Heart right ventricle (tissue), 16 donors: ENCODE results near the gene GYG2. TPM values are rescaled to one million over a fixed set of nuclear protein-coding genes. Genes with fewer than 3 reads are reported as not detected.
"Not testable (repeated sequence)": the region's sequence is repeated elsewhere in the genome, so short reads cannot be mapped to it uniquely, and the experiment has no call there.

Experiments used
- ATAC-seq, 8 donors: fragments of 200-7000 bp; cut with Tn5 transposase; one replicate each; pipeline ENCODE4 v1.9.1; 2020; ENCODE audit warnings: mild to moderate bottlenecking in 8 of 8, moderate library complexity in 8 of 8, moderate number of reproducible peaks in 1 of 8
- DNase-seq, 2 donors: peaks; one replicate each; pipeline ENCODE4 v3.0.0-alpha.2; 2020
- H3K27ac ChIP-seq, 10 donors: fragments of 200-600 bp; sonication (generic) in 2 of 10; one replicate each; pipeline versions ENCODE4 v1.5.0 to v1.8.0; 2020 to 2022; ENCODE audit warnings: mild to moderate bottlenecking in 3 of 10
- H3K27me3 ChIP-seq, 7 donors: fragments of 200-600 bp; one replicate each; pipeline ENCODE4 v1.8.0; 2021 to 2022; ENCODE audit warnings: mild to moderate bottlenecking in 2 of 7
- H3K36me3 ChIP-seq, 9 donors: fragments of 200-600 bp; sonication (generic) in 1 of 9; one replicate each; pipeline versions ENCODE4 v1.5.0 to v1.8.0; 2020 to 2022; ENCODE audit warnings: mild to moderate bottlenecking in 2 of 9
- H3K4me1 ChIP-seq, 9 donors: fragments of 200-600 bp; sonication (generic) in 1 of 9; one replicate each; pipeline versions ENCODE4 v1.5.0 to v1.8.0; 2020 to 2022; ENCODE audit warnings: mild to moderate bottlenecking in 4 of 9
- H3K4me3 ChIP-seq, 10 donors: fragments of 200-600 bp; sonication (generic) in 2 of 10; one replicate each; pipeline versions ENCODE4 v1.5.0 to v1.8.0; 2020 to 2022; ENCODE audit warnings: mild to moderate bottlenecking in 7 of 10, moderate library complexity in 2 of 10
- H3K9me3 ChIP-seq, 11 donors: fragments of 200-600 bp in 10 of 11; sonication (generic) in 2 of 11; one replicate each; pipeline versions ENCODE4 v1.5.0 to v1.8.0; 2013 to 2022; ENCODE audit warnings: mild to moderate bottlenecking in 2 of 11, control low read depth in 1 of 11, moderate library complexity in 1 of 11
- CTCF ChIP-seq, 9 donors: fragments of 200-600 bp; sonication (generic) in 2 of 9; IDR thresholded peaks; one replicate each; pipeline versions ENCODE4 v1.5.0 to v1.8.0; 2021 to 2022; ENCODE audit warnings: antibody characterized with exemption in 9 of 9, mild to moderate bottlenecking in 5 of 9, moderate library complexity in 1 of 9
- WGBS, 2 donors: extraction: QIAGEN DNeasy Blood & Tissue Kit; methylation state at CpG; one replicate each; pipeline ENCODE4 v1.1.7; 2013; ENCODE audit warnings: inconsistent platforms in 1 of 2; 5-methylcytosine and 5-hydroxymethylcytosine counted together
- intact Hi-C, 10 donors: fragments of 100-400 bp; cut with DNase I; formaldehyde crosslinking; loops; one replicate each; pipeline versions ENCODE4 v1.11.1 to v1.14.2; 2022
- polyA plus RNA-seq, 2 donors: library from polyadenylated mRNA; stranded (reverse); fragments of 200-250 nt; gene quantifications; one replicate each; pipeline ENCODE4 v1.2.3, GENCODE V29; 2013
- total RNA-seq, 10 donors: library from RNA; stranded (reverse); fragmentation: NEBNext Ultra II Directional in 3 of 10; extraction: Animal tissue kit (Norgen Biotek cat#: 25700) in 3 of 10; gene quantifications; one replicate each; pipeline versions ENCODE4 v1.2.1 to v1.2.4, GENCODE V29; 2021 to 2023
- donor health status: Arrhythmogenic right ventricular cardiomyopathy.
- donor health status: ischemic (EF 13 %, LVEDD 7.1; RV severe dilation, severe dysfunction).
- donor health status: healthy with polysubstance abuse.
- donor health status: DM: no; HTN: yes; CAD: no.
- donor health status: DM: no; HTN: no; CAD: no.
- donor health status: ischemic (EF 25% LVEDD 6.9; RV normal size, moderate dysfunction).
- donor health status: ischemic (EF 25% LVEDD 5.7; RV mildly dilated, moderate dysfunction).
- donor health status: healthy.
- donor health status: DM: yes; HTN: yes; CAD: no.
- donor health status: Ischemic cardiomyopathy.
- donor health status: ischemic (EF 35%, LVEDD 5.7; RV mildly dilated, moderate dysfunction).
- donor health status: nonischemic (EF 11% LVEDD 7.7; RV severe dilation, severe dysfunction).
- donor health status: DM: yes; HTN: yes; CAD: no.
- donor health status: PGD.
- donor health status: ischemic (EF 29% LVEDD 5.4; RV normal size, mild dysfunction).
- donor health status: nonischemic (EF 23%, LVEDD 6.1; RV moderate dilation, normal function).

The GYG2 gene
- total and polyA plus RNA-seq, 12 donors = 0.32 to 6.8 (median 1.1) TPM

GRCh38 chrX:2921193-2921592 is 92.5 kb downstream of the GYG2 start:
- ATAC-seq = no peak
- H3K36me3 ChIP-seq = peaks cover 0 to 67% (median 0%) of the 10 kb centered on the region in 9 donors
- intact Hi-C loops = no loop called here

DNA sequence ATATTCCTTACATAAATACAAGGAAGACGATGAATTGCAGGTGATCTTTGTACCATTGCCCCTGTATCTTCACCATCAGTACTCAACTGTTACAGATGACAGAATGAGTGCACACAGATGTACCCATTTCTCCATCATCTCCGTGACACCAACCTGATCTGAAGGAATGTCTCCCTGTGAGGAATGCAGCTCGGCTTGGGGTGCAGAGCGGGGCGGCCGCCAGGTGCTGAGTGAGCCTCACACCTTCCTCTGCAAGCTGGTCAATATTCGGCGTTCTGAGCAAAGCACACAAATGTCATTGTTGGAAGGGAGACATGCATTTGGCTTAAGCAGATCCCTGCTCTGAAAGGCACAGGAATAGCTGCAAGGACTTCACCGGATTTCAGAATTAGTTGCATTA is 93.0 kb downstream of the GYG2 start:
- WGBS, 2 donors = 90 to 91% methylated on average over 9 of the region's 9 CpGs
- Histone ChIP-seq H3K27ac (no peak overlapping the region), H3K9me3 (peaks cover 0 to 4% (median 0%) of the 10 kb centered on the region in 11 donors), H3K4me1 (no peaks in the 10 kb centered on the region), H3K36me3 (peaks cover 0 to 64% (median 0%) of the 10 kb centered on the region in 9 donors), H3K27me3 (no peaks in the 10 kb centered on the region), H3K4me3 (no peak overlapping the region)
- TF ChIP-seq CTCF (IDR thresholded peaks at IDR 0.05) = no peak
- intact Hi-C loops = no loop called here
- DNase-seq (no peak), ATAC-seq (no peak)

More at GRCh38 chrX:2921193-2921592, 92.5 kb downstream of the GYG2 start:
- Histone ChIP-seq H3K4me1 (no peaks in the 10 kb centered on the region), H3K27ac (no peak overlapping the region), H3K27me3 (no peaks in the 10 kb centered on the region), H3K9me3 (peaks cover 0 to 4% (median 0%) of the 10 kb centered on the region in 11 donors), H3K4me3 (no peak overlapping the region)
- TF ChIP-seq CTCF (IDR thresholded peaks at IDR 0.05) = no peak
- WGBS, 2 donors = 81 to 88% methylated on average over 1 of the region's 1 CpG
- DNase-seq = no peak

DNA sequence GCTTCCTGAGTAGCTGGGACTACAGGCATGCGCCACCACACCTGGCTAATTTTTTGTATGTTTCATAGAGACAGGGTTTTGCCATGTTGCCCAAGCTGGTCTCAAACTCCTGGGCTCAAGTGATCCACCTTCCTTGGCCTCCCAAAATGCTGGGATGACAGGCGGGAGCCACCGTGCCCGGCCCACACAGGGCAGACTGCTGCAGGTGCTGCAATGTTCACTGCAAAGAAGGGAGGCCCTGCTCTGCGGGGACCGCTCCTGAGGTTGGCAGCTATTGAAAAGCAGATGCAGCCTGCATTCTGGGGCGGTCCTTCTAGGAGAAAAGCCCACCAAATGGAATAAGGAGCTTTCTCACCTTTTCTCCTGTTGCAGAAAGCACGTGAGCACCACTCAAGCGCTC is 95.4 kb downstream of the GYG2 start:
- H3K27ac ChIP-seq = no peak overlapping the region
- H3K27me3 ChIP-seq = peaks cover 0 to 5% (median 0%) of the 10 kb centered on the region in 7 donors
- H3K4me1 ChIP-seq = peaks cover 0 to 3% (median 0%) of the 10 kb centered on the region in 9 donors
- ATAC-seq (no peak), DNase-seq (no peak)
- intact Hi-C loops = no loop called here
- 96% methylated on average over 9 of the region's 9 CpGs for WGBS, 2 donors
- H3K36me3 ChIP-seq = peaks cover 0 to 42% (median 0%) of the 10 kb centered on the region in 9 donors
- no peak for TF ChIP-seq CTCF (IDR thresholded peaks at IDR 0.05)
- H3K9me3 ChIP-seq = no peaks in the 10 kb centered on the region
- H3K4me3 ChIP-seq = no peak overlapping the region

GRCh38 chrX:2926255-2926654 is 97.5 kb downstream of the GYG2 start:
- intact Hi-C loops, H3K4me1 ChIP-seq, H3K4me3 ChIP-seq, H3K27ac ChIP-seq, ATAC-seq, DNase-seq: not testable (repeated sequence)
- H3K27me3 ChIP-seq = peaks cover 0 to 13% (median 0%) of the 10 kb centered on the region in 7 donors
- WGBS, 2 donors = 86 to 89% methylated on average over 4 of the region's 4 CpGs
- H3K36me3 ChIP-seq = peaks cover 0 to 21% (median 0%) of the 10 kb centered on the region in 9 donors
- peaks cover 0 to 10% (median 0%) of the 10 kb centered on the region in 11 donors for H3K9me3 ChIP-seq

DNA sequence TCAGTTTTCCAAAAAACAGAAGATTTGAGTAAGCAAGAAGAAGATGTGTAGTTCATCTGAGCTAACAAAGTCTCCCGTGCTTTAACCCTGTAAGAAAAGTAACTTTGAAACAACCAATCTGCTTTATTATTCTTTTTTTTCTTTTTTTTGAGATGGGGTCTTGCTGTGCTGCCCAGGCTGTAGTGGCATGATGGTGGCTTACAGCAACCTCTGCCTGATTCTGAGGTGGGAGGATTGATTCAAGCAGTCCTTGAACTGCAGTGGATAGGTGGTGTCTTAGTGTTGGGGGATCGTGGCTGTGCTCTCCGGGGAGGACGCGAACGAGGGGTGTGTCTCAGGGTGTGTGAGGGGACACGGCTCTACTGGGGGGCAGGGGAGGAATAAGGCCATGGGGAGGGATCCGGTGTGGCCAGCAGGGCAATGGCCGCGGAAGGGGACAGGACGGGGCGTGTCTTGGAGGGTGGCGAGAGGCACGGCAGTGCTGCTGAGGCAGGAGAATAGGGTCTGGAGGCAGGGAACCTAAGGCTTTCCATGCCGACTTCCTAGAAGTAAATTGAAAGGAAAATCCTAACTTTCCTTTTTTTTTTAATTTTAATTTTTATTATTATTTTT is 98.0 kb downstream of the GYG2 start:
- 97% methylated on average over 15 of the region's 15 CpGs for WGBS, 2 donors
- Histone ChIP-seq H3K27ac (no peak overlapping the region), H3K9me3 (peaks cover 0 to 15% (median 0%) of the 10 kb centered on the region in 11 donors), H3K4me3 (no peak overlapping the region), H3K4me1 (peaks cover 0 to 8% (median 0%) of the 10 kb centered on the region in 9 donors), H3K27me3 (peaks cover 0 to 13% (median 0%) of the 10 kb centered on the region in 7 donors), H3K36me3 (peaks cover 0 to 16% (median 0%) of the 10 kb centered on the region in 9 donors)
- DNase-seq (no peak), ATAC-seq (no peak)
- TF ChIP-seq CTCF (IDR thresholded peaks at IDR 0.05) = no peak
- intact Hi-C loops = no loop called here
